Panc1 (cell line): Measurements from ENCODE around the gene GPD2. TPM values are rescaled to one million over a fixed set of nuclear protein-coding genes. Genes with fewer than 3 reads are reported as not detected.

Experiments
- ATAC-seq: fragments of 200-7000 bp; cut with Tn5 transposase; 2 replicates; pipeline ENCODE4 v1.9.1; 2020; ENCODE audit warnings: mild to moderate bottlenecking, moderate library complexity
- BruUV-seq: library from RNA; stranded (reverse); fragments of 400-500 nt; replicated peaks from 2 replicates; lab custom pipeline; 2021; lab: Mats Ljungman, UMichigan
- CTCF ChIA-PET: fragments of 300-600 bp; sonication (Branson Sonifier 250); formaldehyde crosslinking; loops from one replicate; lab custom pipeline; 2022; ENCODE audit warnings: antibody characterized with exemption; lab: Charles Lee
- POLR2A ChIA-PET: fragments of 300-600 bp; sonication (Branson Sonifier 250); formaldehyde crosslinking; loops from one replicate; lab custom pipeline; 2022; ENCODE audit warnings: antibody characterized with exemption; lab: Charles Lee
- DNase-seq: peaks from one replicate; pipeline ENCODE4 v3.0.0-alpha.2; 2010; ENCODE audit warnings: low read depth, low spot score
- H3K27ac ChIP-seq: 2 replicates; pipeline ENCODE4 v1.5.1; 2011; ENCODE audit warnings: mild to moderate bottlenecking, low read length, inconsistent platforms
- H3K27me3 ChIP-seq: fragments of 200-500 bp; sonication (Bioruptor generic); 2 replicates; pipeline ENCODE4 v1.6.0; 2014; ENCODE audit warnings: low read length, inconsistent platforms; ENCODE audit not compliant: control insufficient read depth, insufficient read depth
- H3K36me3 ChIP-seq: fragments of 200-500 bp; sonication (Bioruptor generic); 2 replicates; pipeline ENCODE4 v1.5.1; 2014; ENCODE audit warnings: inconsistent platforms, mild to moderate bottlenecking, low read length, moderate library complexity; ENCODE audit not compliant: control insufficient read depth, insufficient read depth
- H3K4me1 ChIP-seq: 2 replicates; pipeline ENCODE4 v1.5.1; 2011; ENCODE audit warnings: inconsistent platforms, mild to moderate bottlenecking, low read length, moderate library complexity; ENCODE audit not compliant: control insufficient read depth, insufficient read depth
- H3K4me3 ChIP-seq, 2 experiments: 2 replicates each; pipeline ENCODE4 v1.5.1; 2011 to 2012; ENCODE audit warnings: low read depth in 2 of 2, low read length in 2 of 2, mild to moderate bottlenecking in 2 of 2, inconsistent platforms in 1 of 2, moderate library complexity in 1 of 2
- H3K9me3 ChIP-seq: fragments of 200-500 bp; sonication (Bioruptor generic); 2 replicates; pipeline ENCODE4 v1.5.1; 2014; ENCODE audit warnings: low read depth, mild to moderate bottlenecking, inconsistent platforms, low read length, moderate library complexity; ENCODE audit not compliant: control insufficient read depth, insufficient read depth
- CTCF ChIP-seq: fragments of 450-650 bp; IDR thresholded peaks from 2 replicates; pipeline ENCODE4 v1.5.1; 2017; ENCODE audit warnings: mild to moderate bottlenecking
- POLR2AphosphoS5 ChIP-seq: IDR thresholded peaks from 2 replicates; pipeline ENCODE4 v1.6.1; 2012; ENCODE audit warnings: mild to moderate bottlenecking, low read depth, low read length, moderate library complexity
- REST ChIP-seq, 2 experiments: IDR thresholded peaks; 2 replicates each; pipeline ENCODE4 v1.6.1; 2011 to 2012; ENCODE audit warnings: low read depth in 2 of 2, control low read depth in 1 of 2, low read length in 1 of 2, mild to moderate bottlenecking in 1 of 2, moderate library complexity in 1 of 2; ENCODE audit not compliant: insufficient read depth in 1 of 2
- SIN3A ChIP-seq: IDR thresholded peaks from 2 replicates; pipeline ENCODE4 v1.6.1; 2012; ENCODE audit warnings: low read depth, mild to moderate bottlenecking, low read length, moderate library complexity, borderline replicate concordance; ENCODE audit not compliant: insufficient read depth
- TCF7L2 ChIP-seq: IDR thresholded peaks from 2 replicates; pipeline ENCODE4 v1.6.1; 2011; ENCODE audit warnings: mild to moderate bottlenecking, low read depth, low read length, inconsistent platforms
- in situ Hi-C: cut with HindIII; loops from 2 replicates; pipeline ENCODE4 v1.10.0; 2016; ENCODE audit warnings: low sequenced_read_pairs, low pct_unique_long_range_greater_than_20kb
- intact Hi-C: fragments of 100-400 bp; cut with micrococcal nuclease; formaldehyde crosslinking; loops from one replicate; pipeline ENCODE4 v1.10.0; 2022; ENCODE audit not compliant: unreplicated experiment
- total RNA-seq: library from RNA; stranded (reverse); gene quantifications from one replicate; pipeline ENCODE4 v1.2.1, GENCODE V29; 2021; ENCODE audit not compliant: unreplicated experiment

The GPD2 gene
- total RNA-seq, 1 experiment from 2014 or later: 27.5 TPM

GRCh38 chr2:156490466-156490840 is 54.3 kb downstream of the GPD2 start:
- Histone ChIP-seq H3K4me3 (no peak overlapping the region), H3K4me1 (no peaks in the 10 kb centered on the region), H3K36me3 (no peaks in the 10 kb centered on the region), H3K9me3 (no peaks in the 10 kb centered on the region), H3K27ac (no peak overlapping the region), H3K27me3 (no peaks in the 10 kb centered on the region)
- CTCF ChIA-PET: no interaction called here
- in situ Hi-C loops (no loop called here), intact Hi-C loops (no loop called here)
- no peak for ATAC-seq
- BruUV-seq: no TSS peak
- no peak for DNase-seq
- TF ChIP-seq CTCF (no peak), POLR2AphosphoS5 (no peak), TCF7L2 (no peak), SIN3A (no peak), REST (IDR thresholded peaks at IDR 0.05; ENCODE audit: insufficient read depth in 1 of 2, low read depth in 2 of 2, low read length in 1 of 2) (no peak)
- POLR2A ChIA-PET: no interaction called here

- in situ Hi-C loops: no loop called here
- DNase-seq (no peak), ATAC-seq (no peak)
- Histone ChIP-seq H3K9me3 (no peaks in the 10 kb centered on the region), H3K27ac (no peak overlapping the region), H3K36me3 (no peaks in the 10 kb centered on the region), H3K4me3 (no peak overlapping the region), H3K27me3 (no peaks in the 10 kb centered on the region), H3K4me1 (no peaks in the 10 kb centered on the region)
- ChIA-PET CTCF (interaction anchor here (0.6 to 0.7 kb wide), 2 partner anchors 109 to 115 kb away, joined by 3 to 4 read pairs; no protein-coding TSS in a partner anchor), POLR2A (no interaction called here)
- no peak for TF ChIP-seq SIN3A
- no peak for TF ChIP-seq CTCF
- intact Hi-C loops: no loop called here
- no TSS peak for BruUV-seq
Measured at GRCh38 chr2:156491176-156491575, 55.0 kb downstream of the GPD2 start.
